ENCODE data around the gene CEP192.
"Not testable (repeated sequence)": the region's sequence is repeated elsewhere in the genome, so short reads cannot be mapped to it uniquely, and the experiment has no call there.

The CEP192 gene

GRCh38 chr18:12990967-12991820 is at the start of gene CEP192:
CEP192 (plus strand) TSS chr18:12991362; CDS start chr18:12999425, 8,063 bp downstream.
- peak; percentile 97 for DNase-seq (ENCODE audit: low spot score)

- no peak for DNase-seq (ENCODE audit: low spot score)
Measured at GRCh38 chr18:12943215-12943614, 47.9 kb upstream of the CEP192 start.

- no peak for DNase-seq (ENCODE audit: low spot score)
Measured at GRCh38 chr18:12944709-12945108, 46.5 kb upstream of the CEP192 start.

- no peak for DNase-seq (ENCODE audit: low spot score)
Measured at GRCh38 chr18:12946549-12947284, 44.4 kb upstream of the CEP192 start.

GRCh38 chr18:12947285-12948049 is 43.7 kb upstream of the CEP192 start, which contains the start of gene SEH1L:
SEH1L (plus strand) TSS chr18:12948011; CDS start chr18:12948122, 111 bp downstream.
- DNase-seq (ENCODE audit: low spot score): peak; percentile 99

GRCh38 chr18:12948050-12948804 is 42.9 kb upstream of the CEP192 start:
- DNase-seq (ENCODE audit: low spot score): peak; percentile 88

- no peak for DNase-seq (ENCODE audit: low spot score)
Measured at GRCh38 chr18:12958478-12958877, 32.7 kb upstream of the CEP192 start.

GRCh38 chr18:12960395-12960794 is 30.8 kb upstream of the CEP192 start:
- no peak for DNase-seq (ENCODE audit: low spot score)

- DNase-seq (ENCODE audit: low spot score): no peak
Measured at GRCh38 chr18:12960853-12961397, 30.2 kb upstream of the CEP192 start.

- no peak for DNase-seq (ENCODE audit: low spot score)
Measured at GRCh38 chr18:12963069-12963468, 28.1 kb upstream of the CEP192 start.

GRCh38 chr18:12968115-12968514 is 23.0 kb upstream of the CEP192 start:
- DNase-seq (ENCODE audit: low spot score): no peak

- DNase-seq (ENCODE audit: low spot score): no peak
Measured at GRCh38 chr18:12968619-12969018, 22.5 kb upstream of the CEP192 start.

GRCh38 chr18:12973562-12974213 is 17.5 kb upstream of the CEP192 start:
- DNase-seq (ENCODE audit: low spot score): no peak

- no peak for DNase-seq (ENCODE audit: low spot score)
Measured at GRCh38 chr18:12975488-12975887, 15.7 kb upstream of the CEP192 start.

GRCh38 chr18:12976305-12976704 is 14.9 kb upstream of the CEP192 start:
- no peak for DNase-seq (ENCODE audit: low spot score)

GRCh38 chr18:12980065-12980464 is 11.1 kb upstream of the CEP192 start:
- not testable (repeated sequence) for DNase-seq (ENCODE audit: low spot score)

- no peak for DNase-seq (ENCODE audit: low spot score)
Measured at GRCh38 chr18:12989397-12990122, 1.6 kb upstream of the CEP192 start.

GRCh38 chr18:12990123-12990475 is 1.1 kb upstream of the CEP192 start:
- no peak for DNase-seq (ENCODE audit: low spot score)

- no peak for DNase-seq (ENCODE audit: low spot score)
Measured at GRCh38 chr18:12990641-12990966, 558 bp upstream of the CEP192 start.

GRCh38 chr18:12991821-12992179 is 638 bp downstream of the CEP192 start:
- DNase-seq (ENCODE audit: low spot score): peak; percentile 10
